Activated CD8-positive, alpha-beta memory T cell treated with anti-CD3 and anti-CD28 coated beads for 4 hours (primary cell): Measurements from ENCODE around the gene ADGRL2.

Experiments used
- DNase-seq, 2 donors: peaks; one replicate each; pipeline ENCODE4 v3.0.0-alpha.2; 2020; ENCODE audit warnings: low read depth in 2 of 2

Gene ADGRL2

GRCh38 chr1:81907575-81907974 lies 106.8 kb downstream of the ADGRL2 start:
- no peak for DNase-seq

- no peak for DNase-seq
These were observed 111.6 kb downstream of the ADGRL2 start for GRCh38 chr1:81912383-81912782.

GRCh38 chr1:81915937-81916336 lies 115.2 kb downstream of the ADGRL2 start:
- no peak for DNase-seq

- no peak for DNase-seq
These were observed 119.6 kb downstream of the ADGRL2 start for GRCh38 chr1:81920245-81920740.

- no peak for DNase-seq
These were observed 120.2 kb downstream of the ADGRL2 start for GRCh38 chr1:81920886-81921285.

- DNase-seq = no peak
These were observed 120.6 kb downstream of the ADGRL2 start for GRCh38 chr1:81921344-81921743.

DNA sequence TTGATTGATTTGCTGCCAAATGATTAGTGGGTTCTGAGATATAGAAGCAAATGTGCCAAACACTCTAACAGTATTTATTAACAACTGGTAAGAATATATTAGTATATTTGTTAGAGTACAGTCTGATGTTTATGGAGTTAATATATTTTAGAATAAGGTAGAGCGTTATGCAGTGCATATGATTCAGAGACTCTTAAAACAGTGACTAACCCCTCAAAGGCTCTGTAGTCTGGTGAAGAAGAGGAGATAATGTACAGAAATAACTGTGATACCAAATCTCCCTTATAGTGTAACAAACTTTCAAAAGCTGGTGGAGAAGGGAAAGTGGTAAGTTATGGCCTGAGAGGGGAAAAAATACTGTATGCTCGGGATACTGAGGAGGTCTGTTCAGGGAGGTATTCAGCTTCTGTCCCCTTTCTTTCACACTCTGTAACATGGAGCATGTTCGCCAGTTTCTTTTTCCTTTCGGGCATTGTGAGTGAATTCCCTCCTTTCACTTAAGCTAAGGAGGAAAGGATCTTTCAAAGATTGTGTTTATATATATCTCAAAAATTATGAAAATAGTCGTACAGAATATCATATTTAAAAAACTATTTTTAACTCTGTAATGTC lies 121.2 kb downstream of the ADGRL2 start:
- DNase-seq = no peak

GRCh38 chr1:81922955-81923354 lies 122.2 kb downstream of the ADGRL2 start:
- no peak for DNase-seq

GRCh38 chr1:81929106-81929505 lies 128.4 kb downstream of the ADGRL2 start:
- DNase-seq = no peak

DNA sequence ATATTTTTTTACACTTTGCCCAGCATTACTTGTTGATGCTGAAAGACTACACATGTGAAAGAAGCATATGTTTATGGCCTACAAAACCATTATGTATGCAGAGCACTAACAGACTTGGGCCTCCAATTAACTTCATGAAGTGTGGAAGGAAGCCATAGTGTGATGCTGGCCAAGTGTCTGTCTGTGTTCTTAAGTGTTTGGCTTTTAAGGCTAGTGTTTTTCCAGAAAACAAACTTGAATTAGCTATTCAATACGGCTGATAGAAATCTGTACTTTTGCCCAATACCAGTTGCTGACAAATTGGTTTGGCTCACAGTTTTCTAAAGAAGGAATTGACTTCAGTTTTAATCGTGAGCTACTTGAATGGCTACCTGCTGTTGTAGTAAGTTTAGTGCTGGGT lies 136.1 kb downstream of the ADGRL2 start:
- DNase-seq = no peak

DNA sequence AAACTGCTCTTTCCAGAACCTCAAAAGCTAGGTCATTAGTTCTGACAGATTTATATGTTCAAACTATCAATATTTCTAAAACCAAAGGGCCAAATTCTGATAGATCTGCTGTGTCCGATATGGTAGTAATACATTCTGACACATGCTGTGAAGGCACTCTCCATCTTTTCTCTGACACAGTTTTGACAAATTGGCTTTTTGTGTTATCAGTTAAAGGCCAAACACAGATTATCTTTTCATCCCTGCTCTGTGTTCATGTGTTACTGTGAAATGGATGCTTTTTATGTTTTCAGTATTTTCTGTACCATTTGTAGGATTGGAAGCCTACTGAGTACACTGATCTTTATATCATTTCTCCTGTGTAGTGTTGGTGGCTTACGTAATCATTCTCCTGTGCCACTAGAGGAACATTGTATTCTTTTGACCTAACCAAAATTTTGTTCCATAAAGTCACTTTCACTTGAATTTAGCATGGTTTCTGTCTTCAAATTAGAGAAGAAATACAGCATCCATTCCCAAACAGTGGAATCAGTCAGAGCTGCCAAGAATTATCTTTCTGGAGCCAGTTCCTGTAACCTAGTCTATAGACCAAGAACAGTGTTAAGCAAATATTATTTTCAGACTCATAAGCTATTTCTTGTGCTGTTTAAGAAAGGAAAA lies 137.2 kb downstream of the ADGRL2 start:
- no peak for DNase-seq

GRCh38 chr1:81948495-81948894 lies 147.8 kb downstream of the ADGRL2 start:
- no peak for DNase-seq

- no peak for DNase-seq
These were observed 148.7 kb downstream of the ADGRL2 start for GRCh38 chr1:81949421-81949820.

DNA sequence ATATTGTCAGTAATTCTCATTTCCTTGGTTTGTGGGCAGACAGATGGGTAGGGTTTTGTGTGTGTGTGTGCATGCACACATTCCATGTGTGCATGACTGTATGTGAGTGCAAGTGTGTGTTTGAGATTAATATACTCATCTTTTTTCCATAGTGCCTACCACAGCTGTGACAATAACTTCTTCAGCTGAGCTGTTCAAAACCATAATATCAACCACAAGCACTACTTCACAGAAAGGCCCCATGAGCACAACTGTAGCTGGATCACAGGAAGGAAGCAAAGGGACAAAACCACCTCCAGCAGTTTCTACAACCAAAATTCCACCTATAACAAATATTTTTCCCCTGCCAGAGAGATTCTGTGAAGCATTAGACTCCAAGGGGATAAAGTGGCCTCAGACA lies 149.3 kb downstream of the ADGRL2 start:
- no peak for DNase-seq

DNA sequence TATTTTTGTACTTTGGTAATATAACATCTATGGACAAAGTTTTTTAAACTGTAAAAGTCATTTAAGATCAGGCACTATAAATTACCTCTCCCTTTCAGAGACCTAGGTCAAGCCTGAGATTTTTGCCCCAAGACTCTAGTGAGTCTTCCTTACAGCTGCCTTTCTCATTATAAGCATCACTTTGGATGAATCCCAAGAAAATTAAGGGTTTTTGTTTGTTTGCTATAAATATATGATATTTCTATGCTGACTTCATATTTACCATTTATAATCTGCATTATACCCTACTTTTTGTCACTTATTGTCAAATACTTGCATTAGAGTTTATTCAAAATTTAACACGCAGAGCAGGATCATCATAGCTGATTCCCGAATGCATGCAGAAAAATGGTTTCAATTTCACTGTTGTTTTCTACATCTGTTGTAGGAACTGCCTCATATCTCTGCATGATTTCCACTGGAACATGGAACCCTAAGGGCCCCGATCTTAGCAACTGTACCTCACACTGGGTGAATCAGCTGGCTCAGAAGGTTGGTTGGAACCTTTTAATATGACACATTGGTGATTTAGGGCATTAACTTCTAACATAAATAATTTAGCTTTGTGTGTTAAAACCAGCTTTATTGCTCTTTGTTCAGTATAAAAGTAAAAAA lies 150.0 kb downstream of the ADGRL2 start:
- no peak for DNase-seq

DNA sequence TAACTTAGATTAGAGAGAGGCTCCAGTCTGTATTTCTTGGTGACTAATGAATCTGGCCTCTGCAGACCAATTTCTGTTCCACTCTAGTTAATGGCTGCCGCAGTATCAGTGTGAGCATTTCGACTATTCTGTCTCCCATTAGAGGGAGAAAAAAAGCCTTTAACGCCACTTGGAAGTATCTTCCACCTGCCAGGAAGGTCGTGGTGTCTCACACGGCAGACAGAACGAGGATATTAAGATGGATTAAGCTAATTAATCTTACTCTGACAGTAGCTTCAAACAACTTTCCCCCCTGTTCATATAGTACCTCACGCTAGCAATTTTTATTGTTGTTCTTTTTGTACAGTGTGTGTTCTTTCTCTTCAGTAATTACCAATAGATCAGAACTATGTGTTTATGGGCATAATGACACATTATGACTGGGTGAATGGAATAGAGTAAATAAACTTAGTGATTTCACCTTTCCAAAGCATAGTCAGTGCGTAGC lies 153.8 kb downstream of the ADGRL2 start:
- no peak for DNase-seq

DNA sequence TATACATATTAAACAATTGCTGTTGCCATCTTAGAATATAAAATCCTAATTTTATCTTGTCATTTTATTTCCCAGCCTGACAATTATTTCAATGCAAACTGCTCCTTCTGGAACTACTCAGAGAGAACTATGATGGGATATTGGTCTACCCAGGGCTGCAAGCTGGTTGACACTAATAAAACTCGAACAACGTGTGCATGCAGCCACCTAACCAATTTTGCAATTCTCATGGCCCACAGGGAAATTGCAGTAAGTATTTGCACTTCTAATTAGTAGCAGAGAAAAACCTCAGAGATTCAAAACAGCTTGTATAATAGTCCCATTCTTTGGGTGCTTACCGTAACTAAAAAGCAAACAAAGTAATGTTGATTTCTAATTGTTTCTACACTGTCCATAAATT lies 167.2 kb downstream of the ADGRL2 start:
- no peak for DNase-seq

- no peak for DNase-seq
These were observed 169.7 kb downstream of the ADGRL2 start for GRCh38 chr1:81970416-81970815.

DNA sequence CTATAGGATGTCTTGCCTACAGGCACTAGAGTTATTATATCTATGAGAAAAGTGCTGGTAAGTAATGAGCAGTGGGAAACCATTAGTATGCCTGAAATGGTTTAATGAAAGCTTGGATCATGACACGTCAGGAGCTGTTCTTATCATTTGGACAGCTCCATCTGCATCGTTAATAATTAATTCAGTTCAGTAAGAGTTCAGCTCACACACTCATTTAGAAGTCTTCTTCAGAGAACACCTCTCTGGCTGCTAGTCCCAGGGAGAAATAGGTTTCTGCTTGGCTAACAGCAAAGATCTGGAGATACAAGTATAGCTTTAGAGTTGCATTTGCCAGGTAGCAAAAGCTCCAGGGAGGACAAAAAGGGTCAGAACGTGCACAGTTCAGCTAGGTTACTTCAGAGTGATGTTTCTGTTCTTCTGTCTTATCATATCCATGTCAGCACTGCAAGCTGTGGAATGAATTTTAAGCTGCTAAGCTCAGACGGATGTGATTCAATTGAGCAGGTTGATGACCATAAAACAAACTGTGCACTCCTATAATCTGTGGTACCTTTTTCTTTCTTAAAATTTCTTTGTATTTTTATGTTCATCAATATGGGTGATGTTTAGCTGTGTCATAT lies 173.6 kb downstream of the ADGRL2 start:
- no peak for DNase-seq

DNA sequence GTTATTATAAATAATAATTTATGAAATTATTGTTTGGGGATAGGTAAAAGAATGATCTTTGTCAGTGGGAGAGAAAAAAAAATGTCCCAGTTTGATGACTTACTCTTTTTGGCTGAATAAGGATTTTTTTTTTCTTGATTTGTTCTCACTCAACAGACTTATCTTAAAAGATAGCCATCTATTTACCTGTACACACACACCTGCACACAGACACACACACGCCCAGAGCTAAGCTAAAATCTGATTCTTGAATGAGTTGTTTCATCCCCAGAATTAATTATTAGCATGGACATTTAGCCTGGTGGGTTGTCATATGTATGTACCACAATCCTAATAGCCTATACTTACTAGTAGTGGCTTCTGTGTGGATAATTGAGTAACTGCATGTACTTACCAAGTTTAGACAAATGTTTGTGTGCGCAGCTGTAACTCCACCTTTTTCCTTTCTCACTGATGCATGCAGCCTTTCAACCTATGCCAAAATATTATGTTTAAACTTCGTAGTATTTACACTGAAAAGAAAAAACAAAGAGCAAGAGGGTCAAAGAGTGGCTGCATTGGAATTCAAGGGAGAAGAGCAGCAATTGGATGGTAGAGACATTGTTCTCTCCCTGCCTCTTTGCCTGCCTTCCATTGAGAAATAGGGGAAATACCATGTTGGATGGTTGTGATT lies 174.3 kb downstream of the ADGRL2 start:
- no peak for DNase-seq

DNA sequence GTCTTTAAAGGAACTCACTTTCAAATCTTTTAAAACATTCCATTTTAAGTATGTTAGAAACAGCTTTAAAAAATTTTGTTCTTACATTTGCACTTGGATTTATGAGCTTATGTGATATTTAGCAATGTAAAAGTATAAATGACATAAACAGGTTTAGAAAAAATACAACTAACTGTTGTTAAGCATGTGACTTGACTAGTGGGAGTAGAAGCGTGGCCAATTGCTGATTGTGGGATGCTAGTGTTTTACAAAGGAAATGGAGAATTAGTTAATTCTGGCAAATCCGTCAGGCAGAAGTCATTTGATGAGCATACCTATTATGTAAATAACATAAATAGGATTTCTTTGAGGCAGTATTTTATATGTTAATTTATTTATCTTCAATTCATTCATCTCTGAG lies 175.8 kb downstream of the ADGRL2 start:
- no peak for DNase-seq

DNA sequence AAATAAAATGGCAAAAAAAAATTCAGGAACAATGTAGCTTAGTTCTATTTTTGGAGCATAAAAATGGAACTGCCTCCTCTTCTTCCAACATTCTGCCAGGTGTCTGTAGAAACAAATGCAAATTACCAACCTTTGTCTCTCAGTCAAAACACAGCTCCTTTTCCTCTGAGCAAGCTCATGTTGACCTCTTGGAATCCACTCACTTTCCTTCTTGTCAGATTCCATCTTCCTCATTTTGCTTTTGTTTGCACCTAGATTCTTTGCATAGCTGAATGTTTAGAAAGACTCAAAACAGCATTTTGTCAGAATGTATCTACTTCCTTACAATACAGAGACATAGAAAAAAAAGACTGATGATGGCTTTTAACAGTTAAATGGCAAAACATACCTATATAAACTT lies 178.2 kb downstream of the ADGRL2 start:
- no peak for DNase-seq
